HG03432 (cell line): Measurements from ENCODE around the gene CNNM2.
"Not testable (repeated sequence)": the region's sequence is repeated elsewhere in the genome, so short reads cannot be mapped to it uniquely, and the experiment has no call there.

Experiments used
- ATAC-seq: cut with Tn5 transposase; IDR thresholded peaks from one replicate; pipeline ENCODE4 v1.9.1; 2021; ENCODE audit warnings: mild to moderate bottlenecking, moderate library complexity; ENCODE audit not compliant: unreplicated experiment

Gene CNNM2

GRCh38 chr10:103130910-103131309 is 212.8 kb downstream of the CNNM2 start:
- ATAC-seq, result no peak

GRCh38 chr10:103135168-103135567 is 217.1 kb downstream of the CNNM2 start:
- not testable (repeated sequence) for ATAC-seq

GRCh38 chr10:103139803-103140202 is 221.7 kb downstream of the CNNM2 start:
- no peak for ATAC-seq
